ENCODE measurements around the gene BAG2.

The BAG2 gene

DNA sequence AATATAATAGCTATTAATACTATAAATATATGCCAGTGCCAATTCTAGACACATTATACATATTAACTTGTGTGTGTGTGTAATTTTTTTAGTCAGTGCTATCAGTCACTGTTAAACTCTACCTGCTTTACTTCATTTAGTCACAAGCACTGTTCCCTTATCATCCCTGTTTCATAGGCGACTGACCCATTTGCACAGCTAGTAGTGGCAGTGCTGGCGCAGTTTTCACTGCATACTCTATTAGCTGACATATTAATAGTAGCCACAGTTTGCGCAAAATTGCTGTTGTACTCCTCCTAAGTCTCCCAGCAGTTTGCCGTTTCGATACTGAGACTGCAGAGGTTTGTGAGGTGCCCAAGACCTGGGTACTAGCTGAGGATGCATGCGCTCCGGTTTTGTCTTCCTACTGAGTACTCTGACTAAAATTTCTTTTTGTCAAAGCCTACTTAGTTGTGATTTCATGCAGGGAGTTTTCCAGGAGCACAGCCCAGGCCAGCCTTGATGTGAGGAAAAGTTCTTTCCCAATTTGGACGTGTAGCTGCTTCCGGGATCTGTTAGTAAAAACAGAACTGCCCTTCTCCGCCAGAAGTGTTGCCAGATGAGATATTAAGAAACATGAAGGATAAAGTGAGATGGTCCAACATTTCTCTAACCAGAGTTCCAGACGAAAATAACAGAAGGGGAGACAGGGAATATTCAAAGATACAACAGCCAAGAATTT, 5.6 kb downstream of the BAG2 start:
- DNase-seq: no peak

DNA sequence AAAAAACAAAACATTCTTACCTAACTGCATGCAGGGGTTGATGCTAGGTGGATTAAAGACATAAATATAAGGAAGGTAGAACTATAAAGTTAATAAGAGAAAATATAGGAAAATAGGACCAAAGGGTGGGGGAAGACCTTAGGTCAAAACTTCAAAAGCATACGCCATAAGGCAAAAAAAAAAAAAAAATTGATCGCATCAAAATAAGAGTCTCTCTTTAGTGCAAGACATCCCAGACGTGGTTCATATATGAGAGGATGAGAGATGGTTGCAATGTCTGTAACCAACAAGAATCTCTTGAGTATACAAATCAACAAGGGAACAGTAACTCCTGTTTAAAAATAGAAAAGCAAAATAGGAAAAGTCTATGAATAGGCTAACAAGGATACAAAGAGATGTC, 8.5 kb downstream of the BAG2 start:
- no peak for DNase-seq

DNA sequence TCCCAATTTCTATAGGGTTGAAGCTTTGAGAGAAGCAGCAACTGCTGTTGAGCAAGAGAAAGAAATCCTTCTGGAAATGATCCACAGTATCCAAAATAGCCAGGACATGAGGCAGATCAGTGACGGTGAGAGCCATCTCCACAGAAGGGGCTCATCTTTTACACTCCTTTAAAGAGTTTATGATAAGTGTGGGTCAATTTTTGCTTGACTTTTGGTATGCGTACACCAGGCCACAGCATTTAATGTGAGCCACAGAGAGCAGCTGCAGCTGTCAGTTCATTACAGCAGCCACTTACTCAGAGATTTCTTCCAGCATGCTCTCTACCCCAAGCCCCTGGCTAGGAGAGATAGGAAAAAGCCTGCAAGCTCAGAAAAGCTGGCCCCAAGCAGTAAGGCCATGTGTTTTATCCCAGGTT, 9.9 kb downstream of the BAG2 start:
- no peak for DNase-seq

DNA sequence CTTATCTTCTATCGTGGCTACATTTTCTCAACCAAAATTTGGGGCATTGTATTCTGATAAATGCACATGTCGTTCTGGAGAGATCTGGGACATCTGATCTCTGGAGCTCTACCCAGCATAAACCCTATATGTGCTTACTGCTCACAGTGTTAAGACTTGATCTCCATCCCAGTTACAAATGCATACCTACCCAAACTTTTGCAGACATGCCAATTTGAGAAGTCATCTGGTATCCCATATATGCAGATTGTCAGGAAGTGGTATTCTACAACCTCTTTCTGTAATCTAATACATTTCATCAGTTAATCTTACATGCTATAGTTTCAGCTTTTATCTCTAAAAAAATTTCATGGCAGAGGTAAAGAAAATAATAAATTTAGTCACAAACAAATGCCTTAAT, 11.2 kb downstream of the BAG2 start:
- DNase-seq: no peak

DNA sequence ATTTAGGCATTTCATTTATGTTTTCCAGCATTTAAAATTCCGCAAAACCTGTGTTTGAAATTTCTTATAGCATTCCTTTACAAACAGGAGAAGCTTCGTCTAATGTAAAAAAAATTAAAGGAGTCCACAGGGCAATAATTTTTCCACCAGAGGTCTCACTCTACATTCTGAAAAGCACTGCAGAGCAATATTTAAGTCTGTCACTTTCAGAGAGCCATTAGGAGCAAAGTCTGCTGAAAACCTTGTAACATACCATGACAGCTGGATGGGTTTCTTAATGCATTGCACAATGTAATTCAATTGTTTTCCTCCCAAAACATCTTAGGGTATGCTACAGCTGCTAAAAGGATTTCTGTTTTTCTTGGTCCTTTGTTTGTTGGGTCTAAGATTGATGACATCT, 18.0 kb downstream of the BAG2 start:
- DNase-seq: no peak

DNA sequence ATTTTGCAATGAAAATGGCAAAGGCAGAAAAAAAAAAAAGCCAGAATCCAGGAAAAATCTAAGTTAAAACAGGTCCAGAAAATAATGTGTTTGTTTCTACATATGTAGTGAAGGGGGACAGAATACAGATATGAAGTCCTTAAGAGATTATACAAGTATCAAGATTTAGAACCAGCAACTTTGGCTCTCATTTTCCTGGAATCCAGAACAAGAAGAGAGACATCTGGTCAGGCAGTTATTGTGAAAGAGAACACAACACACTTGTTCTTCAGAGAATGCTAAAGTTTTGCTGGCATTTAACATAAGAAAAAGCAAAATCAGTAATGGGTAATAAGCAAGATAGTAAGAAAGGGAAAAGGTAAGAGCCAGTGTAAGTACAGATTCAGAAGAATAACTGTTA, 21.1 kb downstream of the BAG2 start:
- DNase-seq: no peak

DNA sequence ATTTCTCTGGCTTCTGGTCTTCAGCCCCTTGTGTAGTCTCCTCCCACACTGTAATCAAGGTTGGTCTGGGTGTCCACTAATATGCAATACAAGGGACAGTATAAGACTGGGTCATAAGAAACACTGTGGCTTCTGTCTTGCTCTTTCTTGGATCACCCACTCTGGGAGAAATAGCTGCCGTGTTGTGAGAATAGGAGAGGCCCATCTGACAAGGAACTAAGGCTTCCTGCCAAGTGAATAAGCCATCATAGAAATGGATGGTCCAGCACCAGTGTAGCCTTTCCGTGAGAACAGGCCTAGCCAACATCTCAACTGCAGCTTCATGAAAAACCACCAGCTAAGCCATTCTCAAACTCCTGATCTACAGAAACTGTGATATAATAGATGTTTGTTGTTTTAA, 23.3 kb downstream of the BAG2 start:
- DNase-seq: no peak

DNA sequence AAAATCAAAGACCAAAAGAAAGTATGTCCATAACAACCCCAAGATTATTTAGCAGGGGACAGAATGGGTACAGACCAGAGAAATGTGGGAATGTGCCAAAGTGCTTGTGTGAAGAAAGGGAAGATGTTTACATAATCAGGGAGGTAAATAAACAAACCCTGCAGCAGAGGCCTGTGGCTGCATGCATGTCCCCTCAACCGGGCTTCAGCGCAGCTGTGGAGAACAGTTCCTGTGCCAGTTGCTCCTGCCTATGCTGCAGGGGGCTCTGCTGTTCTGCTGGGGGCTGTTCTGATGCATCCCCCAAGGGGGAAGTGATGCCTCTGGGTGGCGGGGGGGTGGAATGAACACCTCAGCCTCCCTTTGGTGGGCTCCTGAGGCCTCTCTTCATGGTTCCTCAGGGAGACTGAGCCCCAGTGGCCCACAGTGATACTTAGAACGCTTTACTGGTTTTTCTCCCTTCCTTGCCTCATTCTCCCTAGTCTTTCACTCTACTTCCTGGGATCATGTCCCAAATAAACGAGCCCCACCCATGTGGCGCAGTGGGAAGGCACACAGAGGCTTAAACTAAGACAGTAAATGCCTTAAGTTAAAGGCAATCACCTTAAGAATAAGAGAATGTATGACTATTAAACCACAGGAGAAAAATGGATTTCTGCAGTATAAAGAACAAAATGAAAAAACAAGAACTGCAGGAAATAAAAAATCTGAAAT, 27.0 kb downstream of the BAG2 start:
- DNase-seq: no peak

DNA sequence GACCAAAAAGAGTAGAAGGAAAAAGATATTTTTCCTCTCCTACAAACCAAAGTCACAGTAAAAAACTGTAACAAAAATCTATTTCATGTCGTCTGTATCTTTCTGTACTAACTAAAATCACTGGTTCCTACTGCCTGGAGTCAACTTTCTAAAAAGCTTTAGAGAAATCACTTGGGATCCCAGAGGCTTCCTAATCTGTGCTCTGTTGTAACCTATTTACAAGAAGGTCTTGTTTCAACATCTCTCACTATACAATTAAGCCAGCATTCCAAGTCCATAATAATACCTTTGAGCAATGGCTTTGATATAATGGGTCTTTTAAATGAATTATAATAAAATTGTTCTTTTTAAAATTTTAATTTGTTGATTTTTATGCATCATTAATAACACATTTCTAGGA, 29.6 kb downstream of the BAG2 start:
- DNase-seq: no peak

DNA sequence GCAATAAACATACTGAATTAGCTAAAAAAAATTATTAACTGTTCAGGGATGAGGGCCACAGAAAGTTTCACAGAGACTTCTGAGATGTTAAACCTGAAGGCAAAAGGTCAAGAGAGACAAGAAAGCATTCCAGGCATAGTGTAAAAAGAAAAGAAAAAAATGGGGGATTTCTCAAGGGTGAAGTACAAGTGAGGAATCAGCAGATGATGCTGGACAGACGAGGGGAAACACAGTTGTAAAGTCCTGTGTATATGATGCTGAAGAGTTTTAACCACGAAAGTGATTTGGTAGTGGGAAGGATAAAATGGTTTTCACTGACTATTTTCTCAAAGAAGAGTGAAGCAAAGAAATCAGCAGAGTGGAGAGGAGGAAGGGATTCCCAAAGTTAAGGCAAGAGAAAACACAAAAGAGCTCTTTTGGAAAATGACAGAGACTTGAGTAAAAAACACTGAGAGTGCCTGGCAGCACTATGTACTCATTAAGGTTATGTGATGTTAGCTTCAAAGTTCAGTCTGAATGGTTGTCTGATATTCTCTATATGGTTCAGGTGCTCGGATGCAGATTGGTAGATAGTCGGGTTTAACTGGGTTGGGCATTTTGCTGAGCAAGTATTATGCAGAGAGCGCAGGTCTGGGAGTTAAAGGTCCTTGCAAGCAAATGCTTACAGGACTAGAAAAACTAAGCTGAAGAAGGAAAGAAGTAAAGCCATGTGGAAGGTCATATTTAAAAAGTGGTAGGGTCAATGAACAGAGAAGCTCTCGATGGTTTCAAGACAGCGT, 33.6 kb downstream of the BAG2 start:
- no peak for DNase-seq

DNA sequence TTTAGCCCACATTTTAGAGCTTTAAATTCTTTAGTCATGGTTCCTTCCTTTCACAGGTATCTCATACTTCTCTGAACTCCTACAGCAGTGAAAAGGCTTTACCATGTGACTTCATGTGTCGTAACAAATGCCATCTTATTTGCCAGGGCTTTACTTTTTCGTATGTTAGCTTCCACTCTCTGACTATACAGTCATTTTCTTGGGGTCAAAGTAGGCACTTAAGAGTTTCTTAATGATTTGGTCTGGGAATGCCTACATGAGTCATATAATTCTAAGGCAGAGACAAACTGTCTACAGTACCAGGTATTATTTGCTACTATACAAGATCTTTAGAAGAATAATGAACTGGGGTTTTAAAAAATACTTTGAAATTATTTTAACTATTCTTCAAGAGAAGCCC, 35.0 kb downstream of the BAG2 start:
- DNase-seq: no peak

DNA sequence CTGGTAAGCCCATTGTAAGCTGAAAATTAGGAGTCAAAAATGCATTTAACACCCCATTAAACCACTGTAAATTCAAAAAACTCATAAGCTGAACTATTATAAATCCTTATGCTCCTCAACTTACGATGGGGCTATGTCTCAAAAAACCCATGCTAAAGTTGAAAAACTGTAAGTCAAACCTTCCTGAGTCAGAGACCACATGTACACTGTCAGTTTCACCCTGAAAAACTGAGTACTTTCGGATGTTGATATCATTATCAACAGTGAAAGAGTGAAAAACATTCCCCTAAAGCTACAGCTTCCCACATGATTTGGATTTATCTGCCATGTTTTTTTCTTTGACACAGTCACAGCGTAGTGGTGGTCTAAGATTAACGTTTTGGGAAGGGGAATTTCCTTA, 35.7 kb downstream of the BAG2 start:
- DNase-seq: no peak

DNA sequence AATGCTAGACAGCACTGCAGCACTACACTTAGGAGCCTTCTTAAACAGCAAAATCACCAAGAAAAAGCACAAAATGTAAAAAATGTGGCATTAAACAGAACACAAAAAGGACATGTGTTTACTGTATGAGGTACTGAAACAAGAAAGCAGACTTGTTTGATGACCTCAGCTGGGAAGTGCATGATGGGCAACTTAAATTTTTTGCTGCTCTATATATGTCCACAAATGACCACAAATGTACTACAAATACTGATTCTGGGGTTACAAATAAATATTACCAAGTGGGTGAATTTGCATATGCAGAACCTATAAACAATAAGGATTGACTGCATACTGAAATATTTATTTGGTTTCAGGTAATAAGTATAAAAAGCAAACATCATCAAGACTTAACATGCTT, 36.9 kb downstream of the BAG2 start:
- DNase-seq: no peak

DNA sequence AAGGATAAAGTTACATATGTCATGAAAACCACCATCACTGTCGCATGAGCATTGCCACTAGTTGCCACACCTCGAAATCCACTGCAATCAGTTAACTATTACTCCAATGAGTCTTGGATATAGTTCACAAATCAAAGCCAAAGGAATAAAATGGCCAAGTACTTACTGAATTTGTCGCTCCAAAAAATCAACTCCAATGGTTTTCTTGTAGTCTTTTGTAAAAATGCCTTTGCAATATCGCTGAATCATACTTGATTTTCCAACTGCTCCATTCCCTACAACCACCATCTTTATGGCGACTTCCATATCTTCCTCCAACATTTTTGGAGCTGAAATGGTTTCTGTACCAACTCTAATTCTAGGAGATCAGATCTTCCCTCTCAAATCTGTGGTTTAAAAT, 37.9 kb downstream of the BAG2 start:
- DNase-seq: no peak

DNA sequence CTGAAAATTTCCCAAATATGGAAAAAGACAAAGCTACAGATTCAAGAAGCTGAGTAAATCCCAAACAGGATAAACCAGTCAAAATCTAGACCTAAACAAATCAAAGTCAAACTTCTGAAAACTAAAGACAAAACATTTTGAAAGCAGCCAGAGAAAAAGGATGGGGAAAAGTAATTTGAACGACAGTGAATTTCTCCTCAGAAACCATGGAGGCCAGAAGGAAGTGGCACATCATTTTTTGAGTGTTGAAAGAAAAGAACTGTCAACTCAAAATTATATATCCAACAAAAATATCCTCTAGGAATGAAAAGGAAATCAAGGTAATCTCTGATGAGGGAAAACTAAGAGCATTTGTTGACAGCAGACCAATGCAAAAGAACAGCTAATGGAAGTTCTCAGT, 43.1 kb downstream of the BAG2 start:
- DNase-seq: no peak

DNA sequence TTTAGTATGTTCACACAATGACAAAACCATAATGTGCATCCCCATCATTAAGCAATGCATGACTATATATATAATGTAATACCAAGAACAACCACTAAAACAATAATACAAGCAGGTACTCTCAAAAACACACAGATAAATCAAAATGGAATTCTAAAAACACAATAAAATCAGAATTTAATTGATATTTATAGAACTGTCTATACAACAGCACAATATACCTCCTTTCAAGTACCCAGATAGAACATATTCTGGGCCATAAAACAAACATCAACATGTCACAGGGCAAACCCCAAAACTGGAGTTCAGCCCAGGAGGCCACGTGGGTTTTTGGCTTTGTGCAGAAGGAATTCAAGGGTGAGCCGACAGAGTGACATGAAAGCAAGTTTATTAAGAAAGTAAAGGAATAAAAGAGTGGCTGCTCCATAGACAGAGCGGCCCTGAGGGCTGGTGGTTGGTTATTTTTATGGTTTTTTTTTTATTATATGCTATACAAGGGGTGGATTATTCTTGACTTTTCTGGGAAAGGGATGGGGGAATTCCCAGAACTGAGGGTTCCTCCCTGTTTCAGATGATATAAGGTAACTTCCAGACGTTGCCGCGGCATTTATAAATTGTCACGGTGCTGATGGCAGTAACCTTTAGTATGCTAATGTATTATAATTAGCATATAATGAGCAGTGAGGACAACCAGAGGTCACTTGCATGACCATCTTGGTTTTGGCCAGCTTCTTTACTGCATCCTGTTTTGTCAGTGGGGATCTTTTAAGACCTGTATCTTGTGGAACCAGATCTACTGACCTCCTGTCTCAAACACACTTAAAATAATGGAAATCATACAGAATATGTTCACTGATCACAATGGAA, 44.3 kb downstream of the BAG2 start:
- DNase-seq: no peak

DNA sequence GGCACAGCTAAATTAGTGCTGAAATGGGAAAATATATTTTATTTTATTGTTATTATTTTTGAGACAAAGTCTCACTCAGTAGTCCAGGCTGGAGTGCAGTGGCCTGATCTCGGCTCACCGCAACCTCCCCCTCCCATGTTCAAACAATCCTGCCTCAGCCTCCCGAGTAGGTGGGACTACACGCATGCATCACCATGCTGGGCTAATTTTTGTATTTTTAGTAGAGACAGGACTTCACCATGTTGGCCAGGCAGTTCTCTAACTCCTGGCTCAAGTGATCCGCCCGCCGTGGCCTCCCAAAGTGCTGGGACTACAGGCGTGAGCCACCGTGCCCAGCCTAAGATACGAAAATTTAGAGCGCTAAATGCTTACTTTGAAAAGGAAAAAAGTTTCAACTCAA, 45.1 kb downstream of the BAG2 start:
- no peak for DNase-seq

DNA sequence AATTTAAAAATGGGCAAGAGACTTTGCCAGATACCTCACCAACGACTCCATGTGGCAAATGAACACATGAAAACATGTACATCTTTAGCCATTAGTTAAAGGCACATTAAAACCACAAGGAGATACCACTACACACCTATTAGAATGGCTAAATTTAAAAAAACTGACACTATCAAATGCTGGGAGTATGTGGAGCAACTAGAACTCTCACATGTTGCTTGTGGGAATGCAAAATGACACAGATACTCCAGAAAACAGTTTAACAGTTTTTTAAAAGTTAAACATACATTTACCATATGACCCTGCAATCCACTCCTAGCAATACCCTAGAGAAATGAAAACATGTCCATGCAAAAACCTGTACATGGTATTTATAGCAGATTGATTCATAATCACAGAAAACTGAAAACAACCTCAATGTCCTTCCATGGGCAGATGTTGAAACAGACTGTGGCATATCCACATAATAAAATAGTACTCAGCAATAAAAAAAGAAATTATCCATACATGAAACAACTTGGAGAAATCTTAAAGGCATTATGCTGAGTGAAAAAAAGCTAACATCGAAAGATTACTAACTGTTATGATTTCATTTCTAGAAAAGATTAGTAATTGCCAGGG, 48.1 kb downstream of the BAG2 start:
- DNase-seq: no peak

DNA sequence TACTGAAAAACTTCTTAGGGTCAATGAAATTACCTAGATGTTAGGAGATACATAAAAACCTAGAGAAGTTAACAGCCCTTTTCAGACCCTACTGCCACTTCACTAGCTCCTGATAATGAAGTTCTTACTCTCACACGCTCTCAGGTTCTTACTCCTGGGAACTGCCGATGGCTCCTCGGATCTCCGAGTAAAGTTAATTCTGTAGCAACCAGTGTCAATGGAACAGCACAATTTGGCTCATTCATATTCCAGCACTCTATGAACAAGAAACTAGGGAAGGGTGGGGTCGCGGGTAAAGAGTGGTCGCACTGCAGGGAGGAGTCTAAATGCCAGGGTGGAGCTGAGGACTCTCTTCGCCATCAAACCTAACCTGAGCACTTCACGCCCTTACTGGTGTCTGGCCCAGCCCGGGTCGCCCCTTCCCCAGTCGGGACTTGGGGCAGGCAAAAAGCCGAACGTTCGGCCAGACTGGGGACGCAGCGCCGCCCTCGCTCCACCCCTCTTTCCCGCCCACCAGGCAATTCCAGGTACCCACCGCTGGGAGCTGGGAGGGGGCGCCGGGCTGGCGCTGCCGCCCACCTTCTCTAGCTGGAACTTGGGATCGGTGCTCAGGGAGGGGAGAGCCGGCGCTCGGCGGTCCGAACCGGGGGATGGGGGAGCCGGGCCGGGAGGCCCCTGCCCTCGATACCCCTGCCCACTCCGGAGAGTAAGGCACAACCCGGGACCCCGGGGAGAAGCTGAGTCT, 49.2 kb downstream of the BAG2 start:
- DNase-seq: peak; percentile 48

DNA sequence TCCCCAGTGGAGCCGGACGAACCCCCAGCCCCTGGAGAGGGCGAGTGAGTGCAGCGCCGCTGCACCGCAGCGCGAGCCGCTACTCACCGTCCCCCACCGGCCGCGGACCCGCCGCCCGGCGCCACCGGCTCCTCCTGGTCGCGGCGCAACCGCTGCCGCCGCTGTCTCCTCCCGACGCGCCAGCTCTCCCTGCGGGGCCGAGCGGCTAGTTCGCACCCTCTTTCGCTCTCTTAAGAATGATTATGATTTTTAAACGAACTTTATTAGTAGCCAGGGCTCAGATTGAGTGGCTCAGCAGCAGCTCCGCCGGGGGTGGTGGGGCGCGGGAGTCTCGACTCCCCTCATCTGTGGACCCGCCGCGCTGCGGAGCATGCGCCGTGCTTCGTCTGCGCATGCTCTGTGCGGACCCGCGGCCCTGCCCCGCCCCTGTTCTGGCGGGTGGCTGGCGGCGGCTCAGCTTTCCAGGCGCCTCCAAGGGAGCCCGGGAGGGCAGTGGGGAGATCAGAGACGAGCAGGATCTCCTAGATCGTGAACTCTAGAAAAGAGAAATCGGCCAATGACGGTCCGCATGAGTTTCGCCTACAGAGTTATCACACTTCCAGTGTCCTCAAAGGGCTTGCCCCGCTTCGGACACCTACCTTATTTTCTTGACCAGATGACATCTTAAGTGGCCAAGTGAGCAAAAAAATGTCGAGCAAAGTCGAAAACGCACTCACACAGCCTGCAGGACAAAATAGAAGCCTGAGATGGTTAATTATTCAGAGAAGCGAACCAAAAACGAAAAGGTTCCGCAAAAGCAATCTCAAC, 50.0 kb downstream of the BAG2 start, which contains the start of gene RAB23:
TSS of gene RAB23 (minus strand) at position 372 of the 807 bp plus-strand sequence. CDS start 11,927 bp downstream, outside the sequence.
- DNase-seq: peak; percentile 86

DNA sequence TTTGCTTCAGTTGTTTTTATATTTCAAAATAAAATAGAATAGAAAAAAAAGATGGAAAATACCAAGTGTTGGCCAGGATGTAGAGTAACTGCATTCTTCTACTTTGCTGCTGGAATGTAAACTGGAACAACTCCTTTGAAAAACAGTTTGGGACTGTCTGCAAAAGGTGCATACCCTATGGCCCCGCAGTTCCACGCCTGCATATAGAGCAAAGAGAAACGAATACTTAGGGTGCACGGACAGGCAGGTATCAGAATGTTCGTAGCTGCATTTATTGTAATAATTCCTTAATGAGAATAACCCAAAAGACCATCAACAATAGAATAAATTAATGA, 50.6 kb downstream of the BAG2 start:
- DNase-seq: no peak
